Effector CD4-positive, alpha-beta T cell (primary cell): ENCODE results near the gene TMEM116.
A peak's percentile ranks its signal among the peaks of the same experiment; 100 is the strongest.
"Not testable (repeated sequence)": the region's sequence is repeated elsewhere in the genome, so short reads cannot be mapped to it uniquely, and the experiment has no call there.

Experiments
- DNase-seq: peaks from one replicate; pipeline ENCODE4 v3.0.0-alpha.2; 2020
- total RNA-seq: gene quantifications from one replicate; lab custom pipeline; 2026; lab: John Stamatoyannopoulos, UW

The TMEM116 gene
- 31.0 reads per million, percentile 57 among the genes with 10 or more reads in this experiment for total RNA-seq

GRCh38 chr12:112012775-112013600 is at the start of gene TMEM116, which contains the start of gene ERP29:
TSS of gene TMEM116 (minus strand) at chr12:112013165. CDS start at chr12:112005270, 7,895 bp downstream.
TSS of gene ERP29 (plus strand) at chr12:112013426. CDS start at chr12:112013466, 40 bp downstream.
- DNase-seq = peak; percentile 100

DNA sequence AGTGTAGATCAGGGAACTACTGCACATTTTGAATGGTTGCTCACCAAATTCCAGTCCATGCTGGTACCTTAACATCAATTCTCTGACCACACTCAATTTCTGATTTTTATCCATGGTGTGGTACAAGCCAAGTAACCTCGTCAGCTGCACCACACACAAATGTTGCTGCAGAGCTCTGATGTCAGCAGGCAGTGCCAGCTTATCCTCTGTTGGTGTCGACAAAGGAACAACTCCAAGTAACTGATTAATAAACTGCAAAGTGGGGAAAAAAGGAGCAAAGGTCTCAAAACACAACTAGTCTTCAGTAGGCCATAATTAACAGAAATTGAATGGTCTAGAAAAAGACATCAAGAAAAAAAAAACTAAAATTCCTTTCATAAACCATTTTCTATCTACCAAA is 48.2 kb upstream of the TMEM116 start:
- no peak for DNase-seq

- DNase-seq = no peak
These were observed 36.4 kb upstream of the TMEM116 start for GRCh38 chr12:112049351-112049750.

- DNase-seq = no peak
These were observed 33.0 kb upstream of the TMEM116 start for GRCh38 chr12:112046003-112046402.

- DNase-seq = not testable (repeated sequence)
These were observed 23.6 kb upstream of the TMEM116 start for GRCh38 chr12:112036614-112037013.

DNA sequence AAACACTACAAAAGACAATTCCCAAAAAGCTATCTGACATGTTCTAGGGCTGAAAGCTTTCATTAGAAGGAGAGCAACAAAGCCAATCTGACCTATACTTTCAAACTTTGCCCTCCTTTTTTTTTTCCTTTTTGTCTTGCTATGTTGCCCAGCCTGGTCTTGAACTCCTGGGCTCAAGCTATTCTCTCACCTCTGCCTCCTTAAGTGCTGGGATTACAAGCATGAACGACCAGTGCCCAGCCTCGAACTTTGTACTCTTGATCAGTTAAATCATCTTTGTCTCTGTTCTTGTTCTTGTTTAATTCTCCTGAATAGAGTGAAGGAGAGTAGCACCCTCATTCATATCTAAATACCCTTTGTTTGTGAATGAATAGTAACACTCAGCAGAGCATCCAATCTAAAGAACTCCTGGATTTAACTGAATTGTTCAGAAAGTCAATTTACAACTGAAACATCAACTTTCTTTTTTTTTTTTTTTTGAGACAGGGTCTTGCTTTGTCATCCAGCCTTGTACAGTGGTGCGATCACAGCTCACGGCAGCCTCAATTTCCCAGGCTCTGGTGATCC is 22.3 kb upstream of the TMEM116 start:
- no peak for DNase-seq

- DNase-seq = no peak
These were observed 19.3 kb upstream of the TMEM116 start for GRCh38 chr12:112032292-112032691.

- DNase-seq = no peak
These were observed 18.5 kb upstream of the TMEM116 start for GRCh38 chr12:112031472-112031871.

DNA sequence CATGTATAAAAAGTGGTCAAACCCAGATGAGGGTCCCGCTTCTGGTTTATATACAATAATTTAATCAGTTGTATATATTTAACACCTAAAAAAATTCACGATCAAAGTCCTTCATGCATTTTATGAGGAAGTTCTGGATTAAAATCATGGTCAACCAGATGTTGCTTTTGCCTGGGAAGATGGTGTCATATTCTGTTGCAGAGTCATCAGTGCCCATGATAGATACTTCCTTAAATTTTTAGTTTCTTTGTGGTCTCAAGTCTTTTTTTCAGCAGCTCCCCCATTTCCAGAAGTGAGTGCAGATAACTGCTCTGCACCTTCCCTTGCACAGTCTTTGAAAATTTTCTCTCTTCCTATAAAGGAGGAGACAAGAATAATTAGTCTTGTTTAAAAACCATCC is 16.3 kb upstream of the TMEM116 start:
- no peak for DNase-seq

DNA sequence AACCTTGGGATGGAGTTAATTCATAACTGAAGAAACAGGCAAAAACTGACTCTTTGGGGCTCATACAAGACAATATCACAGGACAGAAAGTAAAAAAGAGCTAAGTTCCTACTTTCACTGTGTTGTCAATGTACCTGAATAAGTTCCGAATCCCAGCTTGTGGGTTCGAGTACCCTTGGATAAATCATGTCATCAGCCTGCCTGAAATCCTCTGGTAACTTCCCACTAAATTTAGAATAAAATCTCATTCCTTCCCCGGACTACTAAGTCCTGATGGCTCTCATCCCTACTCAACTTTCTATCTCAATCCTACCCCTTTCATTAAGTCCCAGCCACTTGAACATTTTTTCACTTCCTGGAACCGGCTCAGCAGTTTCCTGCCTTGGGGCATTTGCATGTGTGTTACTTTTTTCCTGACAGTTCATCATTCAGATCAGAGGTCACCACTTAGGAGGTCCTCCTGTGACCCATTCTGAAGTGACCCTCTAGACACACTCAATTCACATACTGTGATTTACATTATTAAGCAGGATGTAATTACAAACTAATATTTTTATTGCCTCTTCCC is 12.9 kb upstream of the TMEM116 start:
- no peak for DNase-seq

- DNase-seq = no peak
These were observed 10.9 kb upstream of the TMEM116 start for GRCh38 chr12:112023759-112024396.

GRCh38 chr12:112022241-112023016 is 9.5 kb upstream of the TMEM116 start:
- no peak for DNase-seq

- DNase-seq = no peak
These were observed 8.0 kb upstream of the TMEM116 start for GRCh38 chr12:112020947-112021457.

- DNase-seq = no peak
These were observed 5.7 kb upstream of the TMEM116 start for GRCh38 chr12:112018571-112019237.

- no peak for DNase-seq
These were observed 4.1 kb upstream of the TMEM116 start for GRCh38 chr12:112017041-112017440.

GRCh38 chr12:112015938-112016337 is 3.0 kb upstream of the TMEM116 start:
- DNase-seq = no peak

- DNase-seq = peak; percentile 65
These were observed 837 bp upstream of the TMEM116 start for GRCh38 chr12:112013601-112014402.

DNA sequence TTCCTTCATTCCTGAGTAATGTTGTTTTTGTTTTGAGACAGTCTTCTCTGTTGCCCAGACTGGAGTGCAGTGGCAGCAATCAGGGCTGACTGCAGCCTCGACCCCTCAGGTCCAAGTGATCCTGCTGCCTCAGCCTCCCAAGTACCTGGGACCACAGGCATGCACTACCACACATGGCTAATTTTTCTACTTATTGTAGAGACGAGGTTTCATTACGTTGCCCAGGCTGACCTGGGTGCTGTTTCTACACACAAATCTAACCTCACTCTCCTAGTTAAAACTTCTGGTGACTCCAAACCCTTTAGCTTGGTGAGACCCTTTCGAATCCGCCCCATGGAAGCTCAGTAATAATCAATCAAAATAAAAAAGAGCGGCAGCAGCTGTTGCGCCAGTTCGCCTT is 1.3 kb downstream of the TMEM116 start:
- DNase-seq = no peak

- DNase-seq = no peak
These were observed 2.3 kb downstream of the TMEM116 start for GRCh38 chr12:112010415-112011344.

DNA sequence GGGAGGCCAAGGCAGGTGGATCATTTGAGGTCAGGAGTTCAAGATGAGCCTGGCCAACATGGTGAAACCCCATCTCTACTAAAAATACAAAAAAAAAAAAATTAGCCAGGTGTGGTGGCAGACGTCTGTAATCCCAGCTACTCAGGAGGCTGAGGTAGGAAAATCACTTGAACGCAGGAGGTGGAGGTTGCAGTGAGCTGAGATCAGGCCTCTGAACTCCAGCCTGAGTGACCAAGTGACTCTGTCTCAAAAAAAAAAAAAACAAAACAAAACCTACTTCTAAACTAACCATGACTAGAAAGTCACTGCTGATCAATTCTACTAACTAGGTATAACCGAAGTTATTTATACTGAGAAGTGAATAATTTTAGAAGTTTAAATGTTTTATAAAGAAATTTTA is 3.4 kb downstream of the TMEM116 start:
- not testable (repeated sequence) for DNase-seq
